Suprapubic skin (tissue), 3 donors: ENCODE results near the gene ST3GAL4.

Experiments
- POLR2A ChIP-seq, 2 donors: fragments of 450-650 bp; IDR thresholded peaks; one replicate each; pipeline ENCODE4 v1.6.1; 2017; ENCODE audit warnings: antibody characterized with exemption in 2 of 2, mild to moderate bottlenecking in 2 of 2, moderate library complexity in 2 of 2
- TF ChIP-seq, protein P1 (sequence below), 2 donors: fragments of 200-600 bp in 1 of 2; fragments of 450-650 bp in 1 of 2; sonication (generic) in 1 of 2; IDR thresholded peaks; one replicate each; pipeline ENCODE4 v1.5.1; 2016 to 2019; ENCODE audit warnings: antibody characterized with exemption in 2 of 2, mild to moderate bottlenecking in 1 of 2, moderate library complexity in 1 of 2

DNA sequence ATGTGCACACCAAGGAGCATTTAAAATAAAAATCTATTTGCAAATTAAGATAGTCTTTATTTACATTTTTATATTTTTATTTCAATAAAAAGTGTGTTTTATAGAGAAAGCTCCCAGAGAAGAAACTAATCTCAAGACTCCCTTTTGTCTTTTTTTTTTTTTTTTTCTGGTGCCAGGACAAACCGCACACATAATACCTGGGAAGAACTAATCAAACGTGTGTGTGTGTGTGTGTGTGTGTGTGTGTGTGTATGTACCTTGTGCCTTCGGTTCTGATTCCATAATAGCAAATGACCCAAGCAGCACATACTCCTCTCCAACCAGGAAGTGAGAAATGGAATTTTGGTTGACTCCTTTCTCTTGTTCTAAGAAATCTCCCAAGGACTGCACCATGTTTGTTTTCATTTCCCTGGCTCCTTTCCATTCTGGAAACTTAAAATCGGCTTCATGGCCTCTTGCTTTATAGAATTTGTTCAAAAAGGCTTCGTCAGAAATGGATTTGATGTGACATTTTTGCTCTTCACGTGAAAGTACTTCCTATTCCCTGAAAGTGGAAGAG is 65.3 kb downstream of the ST3GAL4 start:
- TF ChIP-seq, protein P1, sequence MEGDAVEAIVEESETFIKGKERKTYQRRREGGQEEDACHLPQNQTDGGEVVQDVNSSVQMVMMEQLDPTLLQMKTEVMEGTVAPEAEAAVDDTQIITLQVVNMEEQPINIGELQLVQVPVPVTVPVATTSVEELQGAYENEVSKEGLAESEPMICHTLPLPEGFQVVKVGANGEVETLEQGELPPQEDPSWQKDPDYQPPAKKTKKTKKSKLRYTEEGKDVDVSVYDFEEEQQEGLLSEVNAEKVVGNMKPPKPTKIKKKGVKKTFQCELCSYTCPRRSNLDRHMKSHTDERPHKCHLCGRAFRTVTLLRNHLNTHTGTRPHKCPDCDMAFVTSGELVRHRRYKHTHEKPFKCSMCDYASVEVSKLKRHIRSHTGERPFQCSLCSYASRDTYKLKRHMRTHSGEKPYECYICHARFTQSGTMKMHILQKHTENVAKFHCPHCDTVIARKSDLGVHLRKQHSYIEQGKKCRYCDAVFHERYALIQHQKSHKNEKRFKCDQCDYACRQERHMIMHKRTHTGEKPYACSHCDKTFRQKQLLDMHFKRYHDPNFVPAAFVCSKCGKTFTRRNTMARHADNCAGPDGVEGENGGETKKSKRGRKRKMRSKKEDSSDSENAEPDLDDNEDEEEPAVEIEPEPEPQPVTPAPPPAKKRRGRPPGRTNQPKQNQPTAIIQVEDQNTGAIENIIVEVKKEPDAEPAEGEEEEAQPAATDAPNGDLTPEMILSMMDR (IDR thresholded peaks at IDR 0.05) = no peak
- TF ChIP-seq POLR2A (IDR thresholded peaks at IDR 0.05) = no peak
